Cardiac fibroblast (primary cell): ENCODE results near the gene MRPS33.
"Not testable (repeated sequence)": the region's sequence is repeated elsewhere in the genome, so short reads cannot be mapped to it uniquely, and the experiment has no call there.

Experiments
- DNase-seq, 2 donors: peaks; one replicate each; pipeline versions ENCODE4 v3.0.0 to v3.0.0-alpha.2; 2010; ENCODE audit warnings: low read depth in 2 of 2
- H3K4me3 ChIP-seq, 2 donors: replicated peaks in 1 of 2; 1 replicate in 1 of 2; 2 replicates in 1 of 2; pipeline ENCODE4 v1.5.1; 2011; ENCODE audit warnings: low read depth in 2 of 2, low read length in 2 of 2, mild to moderate bottlenecking in 2 of 2, moderate library complexity in 1 of 2
- CTCF ChIP-seq: IDR thresholded peaks from one replicate; pipeline ENCODE4 v1.5.1; 2011; ENCODE audit warnings: low read depth, mild to moderate bottlenecking, low read length, inconsistent platforms

Gene MRPS33

GRCh38 chr7:140977741-140978140 lies 37.0 kb downstream of the MRPS33 start:
- DNase-seq, result no peak
- TF ChIP-seq CTCF, result no peak
- H3K4me3 ChIP-seq, result no peak overlapping the region

- no peak overlapping the region for H3K4me3 ChIP-seq
- DNase-seq, result peak in 1 of 2 donors; percentile 3
- TF ChIP-seq CTCF, result no peak
Measured at GRCh38 chr7:140972876-140973829, 41.6 kb downstream of the MRPS33 start.

- no peak overlapping the region for H3K4me3 ChIP-seq
- DNase-seq, result no peak
- TF ChIP-seq CTCF, result no peak
Measured at GRCh38 chr7:140972344-140972743, 42.4 kb downstream of the MRPS33 start.

- no peak for TF ChIP-seq CTCF
- DNase-seq, result no peak
- H3K4me3 ChIP-seq, result no peak overlapping the region
Measured at GRCh38 chr7:140967438-140967837, 47.3 kb downstream of the MRPS33 start.

- TF ChIP-seq CTCF, result no peak
- no peak overlapping the region for H3K4me3 ChIP-seq
- no peak for DNase-seq
Measured at GRCh38 chr7:140966561-140967233, 48.1 kb downstream of the MRPS33 start.

GRCh38 chr7:140961117-140961516 lies 53.6 kb downstream of the MRPS33 start:
- TF ChIP-seq CTCF, result no peak
- no peak overlapping the region for H3K4me3 ChIP-seq
- DNase-seq, result no peak

- H3K4me3 ChIP-seq, DNase-seq: not testable (repeated sequence)
Measured at GRCh38 chr7:140956997-140957396, 57.8 kb downstream of the MRPS33 start.
